Measurements from ENCODE around the gene HPS4. TPM values are rescaled to one million over a fixed set of nuclear protein-coding genes. Genes with fewer than 3 reads are reported as not detected.

Gene HPS4
- total RNA-seq, 2 experiments from 2014 or later = 32.2 to 34.6 TPM

- DNase-seq = no peak
- Mint-ChIP-seq H3K9me3 (ENCODE audit: insufficient read depth) (no peaks in the 10 kb centered on the region), H3K36me3 (ENCODE audit: low read depth) (peaks cover 66% of the 10 kb centered on the region), H3K4me1 (ENCODE audit: low read depth) (peaks cover 16% of the 10 kb centered on the region), H3K4me3 (no peak overlapping the region), H3K27ac (no peak overlapping the region), H3K27me3 (ENCODE audit: low read depth) (no peaks in the 10 kb centered on the region)
- ChIA-PET POLR2A (interaction anchor here (1.4 kb wide), 1 partner anchor 13 kb away, joined by 3 read pairs; the partner anchor contains the start of genes HPS4 and SRRD), CTCF (no interaction called here)
- ATAC-seq = no peak
Observed at GRCh38 chr22:26496456-26496855, 12.9 kb upstream of the HPS4 start.

GRCh38 chr22:26494506-26494905 lies 10.9 kb upstream of the HPS4 start:
- peaks cover 14% of the 10 kb centered on the region for H3K4me1 Mint-ChIP-seq (ENCODE audit: low read depth)
- H3K4me3 Mint-ChIP-seq = no peak overlapping the region
- CTCF ChIA-PET = interaction anchor here (1.0 to 4.5 kb wide), 3 partner anchors 9 to 18 kb away, joined by 3 to 40 read pairs (median 4); partner anchors contain the start of gene TFIP11
- H3K27ac Mint-ChIP-seq = peak overlapping the region; percentile 75
- ATAC-seq (no peak), DNase-seq (no peak)
- H3K27me3 Mint-ChIP-seq (ENCODE audit: low read depth) = no peaks in the 10 kb centered on the region
- H3K9me3 Mint-ChIP-seq (ENCODE audit: insufficient read depth) = no peaks in the 10 kb centered on the region
- POLR2A ChIA-PET = interaction anchor here (0.6 to 2.9 kb wide), 3 partner anchors 9 to 41 kb away, joined by 3 to 12 read pairs (median 3); partner anchors contain the start of gene TFIP11
- H3K36me3 Mint-ChIP-seq (ENCODE audit: low read depth) = peaks cover 68% of the 10 kb centered on the region

GRCh38 chr22:26492220-26492619 lies 8.6 kb upstream of the HPS4 start:
- H3K4me1 Mint-ChIP-seq (ENCODE audit: low read depth) = peaks cover 17% of the 10 kb centered on the region
- no peak overlapping the region for H3K4me3 Mint-ChIP-seq
- no peak for DNase-seq
- no peak for ATAC-seq
- CTCF ChIA-PET = interaction anchor here (1.3 to 4.5 kb wide), 3 partner anchors 9 to 182 kb away, joined by 4 to 40 read pairs (median 4); partner anchors contain the start of genes HPS4 and SRRD
- H3K36me3 Mint-ChIP-seq (ENCODE audit: low read depth) = peaks cover 70% of the 10 kb centered on the region
- POLR2A ChIA-PET = interaction anchor here (2.4 to 2.9 kb wide), 2 partner anchors 9 to 11 kb away, joined by 12 to 13 read pairs; partner anchors contain the start of genes HPS4 and SRRD
- no peak overlapping the region for H3K27ac Mint-ChIP-seq
- H3K9me3 Mint-ChIP-seq (ENCODE audit: insufficient read depth) = no peaks in the 10 kb centered on the region
- no peaks in the 10 kb centered on the region for H3K27me3 Mint-ChIP-seq (ENCODE audit: low read depth)

GRCh38 chr22:26489447-26490036 lies 6.0 kb upstream of the HPS4 start:
- DNase-seq (no peak), ATAC-seq (no peak)
- ChIA-PET POLR2A (interaction anchor here (1.0 kb wide), 1 partner anchor 15 kb away, joined by 4 read pairs; no protein-coding TSS in a partner anchor), CTCF (interaction anchor here (0.6 to 1.4 kb wide), 3 partner anchors 13 to 1233 kb away, joined by 4 to 7 read pairs (median 4); no protein-coding TSS in a partner anchor)
- peaks cover 56% of the 10 kb centered on the region for H3K36me3 Mint-ChIP-seq (ENCODE audit: low read depth)
- peaks cover 35% of the 10 kb centered on the region for H3K4me1 Mint-ChIP-seq (ENCODE audit: low read depth)
- peak overlapping the region; percentile 60 for H3K27ac Mint-ChIP-seq
- no peak overlapping the region for H3K4me3 Mint-ChIP-seq
- no peaks in the 10 kb centered on the region for H3K27me3 Mint-ChIP-seq (ENCODE audit: low read depth)
- H3K9me3 Mint-ChIP-seq (ENCODE audit: insufficient read depth) = no peaks in the 10 kb centered on the region

- H3K4me1 Mint-ChIP-seq (ENCODE audit: low read depth) = peaks cover 29% of the 10 kb centered on the region
- peak overlapping the region; percentile 66 for H3K27ac Mint-ChIP-seq
- CTCF ChIA-PET = interaction anchor here (1.7 kb wide), 1 partner anchor 177 kb away, joined by 4 read pairs; no protein-coding TSS in a partner anchor
Observed at GRCh38 chr22:26487996-26488395, 4.4 kb upstream of the HPS4 start.

GRCh38 chr22:26486394-26486793 lies 2.8 kb upstream of the HPS4 start:
- ChIA-PET CTCF (interaction anchor here (1.3 to 1.5 kb wide), 2 partner anchors 17 to 188 kb away, joined by 4 to 5 read pairs; no protein-coding TSS in a partner anchor), POLR2A (interaction anchor here (0.9 kb wide), 1 partner anchor 91 kb away, joined by 3 read pairs; no protein-coding TSS in a partner anchor)
- peaks cover 37% of the 10 kb centered on the region for H3K36me3 Mint-ChIP-seq (ENCODE audit: low read depth)
- no peaks in the 10 kb centered on the region for H3K27me3 Mint-ChIP-seq (ENCODE audit: low read depth)
- DNase-seq (no peak), ATAC-seq (no peak)
- H3K27ac Mint-ChIP-seq = no peak overlapping the region
- peaks cover 45% of the 10 kb centered on the region for H3K4me1 Mint-ChIP-seq (ENCODE audit: low read depth)
- no peak overlapping the region for H3K4me3 Mint-ChIP-seq
- no peaks in the 10 kb centered on the region for H3K9me3 Mint-ChIP-seq (ENCODE audit: insufficient read depth)

More at GRCh38 chr22:26487996-26488395, 4.4 kb upstream of the HPS4 start:
- H3K27me3 Mint-ChIP-seq (ENCODE audit: low read depth) = no peaks in the 10 kb centered on the region
- peaks cover 42% of the 10 kb centered on the region for H3K36me3 Mint-ChIP-seq (ENCODE audit: low read depth)
- no peak overlapping the region for H3K4me3 Mint-ChIP-seq
- no peak for ATAC-seq
- POLR2A ChIA-PET = no interaction called here
- H3K9me3 Mint-ChIP-seq (ENCODE audit: insufficient read depth) = no peaks in the 10 kb centered on the region
- DNase-seq = no peak

- no peak for ATAC-seq
- Mint-ChIP-seq H3K27me3 (ENCODE audit: low read depth) (no peaks in the 10 kb centered on the region), H3K4me3 (no peak overlapping the region), H3K4me1 (ENCODE audit: low read depth) (peaks cover 50% of the 10 kb centered on the region), H3K36me3 (ENCODE audit: low read depth) (peaks cover 37% of the 10 kb centered on the region), H3K9me3 (ENCODE audit: insufficient read depth) (no peaks in the 10 kb centered on the region), H3K27ac (peak overlapping the region; percentile 30)
- ChIA-PET CTCF (interaction anchor here (1.3 to 1.7 kb wide), 3 partner anchors 9 to 188 kb away, joined by 4 to 5 read pairs (median 4); no protein-coding TSS in a partner anchor), POLR2A (interaction anchor here (0.9 kb wide), 1 partner anchor 91 kb away, joined by 3 read pairs; no protein-coding TSS in a partner anchor)
- no peak for DNase-seq
Observed at GRCh38 chr22:26485806-26486390, 2.3 kb upstream of the HPS4 start.

- Mint-ChIP-seq H3K27ac (peak overlapping the region; percentile 94), H3K4me3 (peak overlapping the region; percentile 86), H3K9me3 (ENCODE audit: insufficient read depth) (no peaks in the 10 kb centered on the region), H3K27me3 (ENCODE audit: low read depth) (no peaks in the 10 kb centered on the region), H3K36me3 (ENCODE audit: low read depth) (peaks cover 31% of the 10 kb centered on the region), H3K4me1 (ENCODE audit: low read depth) (peaks cover 57% of the 10 kb centered on the region)
- POLR2A ChIA-PET = interaction anchor here (1.9 to 3.9 kb wide), 4 partner anchors 18 to 188 kb away, joined by 5 to 37 read pairs (median 14); partner anchors contain the start of gene TFIP11
- no peak for DNase-seq
- ATAC-seq = no peak
- CTCF ChIA-PET = interaction anchor here (1.5 to 5.1 kb wide), 6 partner anchors 9 to 189 kb away, joined by 4 to 55 read pairs (median 8); no protein-coding TSS in a partner anchor
Observed at GRCh38 chr22:26485013-26485412, 1.4 kb upstream of the HPS4 start.

GRCh38 chr22:26484360-26484706 lies 750 bp upstream of the HPS4 start:
- peaks cover 32% of the 10 kb centered on the region for H3K36me3 Mint-ChIP-seq (ENCODE audit: low read depth)
- peak overlapping the region; percentile 94 for H3K27ac Mint-ChIP-seq
- ATAC-seq = no peak
- CTCF ChIA-PET = interaction anchor here (1.0 to 5.1 kb wide), 8 partner anchors 10 to 190 kb away, joined by 3 to 55 read pairs (median 5); no protein-coding TSS in a partner anchor
- no peaks in the 10 kb centered on the region for H3K9me3 Mint-ChIP-seq (ENCODE audit: insufficient read depth)
- H3K27me3 Mint-ChIP-seq (ENCODE audit: low read depth) = no peaks in the 10 kb centered on the region
- H3K4me3 Mint-ChIP-seq = peak overlapping the region; percentile 86
- POLR2A ChIA-PET = interaction anchor here (1.1 to 3.9 kb wide), 9 partner anchors 9 to 189 kb away, joined by 3 to 37 read pairs (median 8); partner anchors contain the start of gene TFIP11
- DNase-seq = no peak
- H3K4me1 Mint-ChIP-seq (ENCODE audit: low read depth) = peaks cover 64% of the 10 kb centered on the region

- Mint-ChIP-seq H3K4me1 (ENCODE audit: low read depth) (peaks cover 69% of the 10 kb centered on the region), H3K36me3 (ENCODE audit: low read depth) (peaks cover 25% of the 10 kb centered on the region), H3K4me3 (peak overlapping the region; percentile 86), H3K9me3 (ENCODE audit: insufficient read depth) (no peaks in the 10 kb centered on the region), H3K27me3 (ENCODE audit: low read depth) (no peaks in the 10 kb centered on the region), H3K27ac (peak overlapping the region; percentile 94)
- ATAC-seq (no peak), DNase-seq (no peak)
- ChIA-PET CTCF (interaction anchor here (0.8 to 5.1 kb wide), 12 partner anchors 9 to 190 kb away, joined by 3 to 55 read pairs (median 4); no protein-coding TSS in a partner anchor), POLR2A (interaction anchor here (0.6 to 4.2 kb wide), 21 partner anchors 9 to 701 kb away, joined by 3 to 37 read pairs (median 3); partner anchors contain the start of genes ASPHD2, TFIP11 and TPST2)
Observed at GRCh38 chr22:26483043-26483438, 542 bp downstream of the HPS4 start.

- ChIA-PET CTCF (interaction anchor here (0.9 to 5.1 kb wide), 9 partner anchors 21 to 187 kb away, joined by 3 to 55 read pairs (median 5); no protein-coding TSS in a partner anchor), POLR2A (interaction anchor here (0.6 to 4.2 kb wide), 9 partner anchors 24 to 191 kb away, joined by 3 to 37 read pairs (median 4); partner anchors contain the start of genes ASPHD2, MIAT and TFIP11)
- ATAC-seq (no peak), DNase-seq (no peak)
- Mint-ChIP-seq H3K4me3 (peak overlapping the region; percentile 86), H3K9me3 (ENCODE audit: insufficient read depth) (no peaks in the 10 kb centered on the region), H3K27ac (peak overlapping the region; percentile 94), H3K36me3 (ENCODE audit: low read depth) (peaks cover 33% of the 10 kb centered on the region), H3K4me1 (ENCODE audit: low read depth) (peaks cover 77% of the 10 kb centered on the region), H3K27me3 (ENCODE audit: low read depth) (no peaks in the 10 kb centered on the region)
Observed at GRCh38 chr22:26482161-26482560, 1.4 kb downstream of the HPS4 start.
